ENCODE measurements around the gene OR52W1.
A peak's percentile ranks its signal among the peaks of the same experiment; 100 is the strongest.
"Not testable (repeated sequence)": the region's sequence is repeated elsewhere in the genome, so short reads cannot be mapped to it uniquely, and the experiment has no call there.

OR52W1 gene

DNA sequence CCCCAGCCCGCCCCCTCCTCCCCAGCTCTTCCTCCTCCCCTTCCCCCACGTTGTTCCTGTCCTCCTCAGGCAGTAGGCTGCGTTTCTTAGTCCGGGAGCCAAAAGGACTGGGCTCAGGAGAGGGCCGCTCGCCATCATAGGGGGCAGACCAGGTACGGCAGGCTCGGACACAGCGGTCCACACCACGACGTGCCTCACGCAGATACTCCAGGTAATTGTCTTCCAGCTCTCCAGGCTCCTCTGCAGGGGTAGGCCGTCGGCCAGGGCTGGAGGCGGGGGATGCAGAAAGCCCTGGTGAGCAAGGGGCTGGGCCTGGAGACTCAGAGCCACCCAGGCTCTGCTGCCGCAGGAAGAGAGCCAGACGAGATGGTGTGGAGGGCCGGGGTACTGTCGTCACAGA, 18.7 kb downstream of the OR52W1 start:
- DNase-seq (ENCODE audit: low read depth), result no peak

DNA sequence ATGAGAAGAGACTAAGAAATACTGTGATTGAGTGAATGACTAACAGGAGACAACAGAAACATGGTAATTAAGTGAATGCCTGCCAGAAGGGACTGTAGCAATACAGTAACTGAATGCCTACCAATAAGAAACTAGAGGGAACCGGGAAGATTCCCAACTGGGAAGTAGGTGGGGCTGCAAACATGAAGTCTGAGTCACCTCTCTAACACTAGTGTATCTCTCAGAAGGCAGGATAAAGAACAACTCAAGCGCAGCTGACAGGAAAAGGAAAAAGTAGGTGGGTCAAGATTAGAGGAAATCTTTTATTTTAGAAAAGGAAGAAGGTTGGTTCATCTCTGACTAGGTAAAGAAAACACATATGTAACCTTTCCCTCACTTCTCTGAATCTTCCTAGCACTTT, 20.3 kb downstream of the OR52W1 start:
- DNase-seq (ENCODE audit: low read depth), result no peak

DNA sequence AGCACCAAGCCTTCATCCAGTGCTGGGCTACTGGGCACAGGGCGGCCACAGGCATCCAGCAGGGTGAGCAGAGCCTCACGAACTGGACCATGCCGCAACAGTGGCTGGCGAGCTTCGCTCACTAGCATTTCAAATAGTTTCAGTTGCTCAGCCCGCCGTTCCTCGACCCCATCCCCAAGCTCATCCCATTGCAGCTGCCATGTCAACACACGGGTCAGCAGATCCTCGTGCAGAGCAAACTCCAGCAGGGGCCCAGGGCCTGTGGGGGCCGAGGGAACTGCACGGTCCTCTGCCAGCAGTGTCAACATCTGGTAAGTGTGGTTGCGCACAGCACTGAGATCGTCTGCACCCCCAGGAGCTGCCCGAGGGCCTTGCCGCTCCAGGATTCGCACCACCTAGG, 24.8 kb downstream of the OR52W1 start:
- no peak for DNase-seq (ENCODE audit: low read depth)

DNA sequence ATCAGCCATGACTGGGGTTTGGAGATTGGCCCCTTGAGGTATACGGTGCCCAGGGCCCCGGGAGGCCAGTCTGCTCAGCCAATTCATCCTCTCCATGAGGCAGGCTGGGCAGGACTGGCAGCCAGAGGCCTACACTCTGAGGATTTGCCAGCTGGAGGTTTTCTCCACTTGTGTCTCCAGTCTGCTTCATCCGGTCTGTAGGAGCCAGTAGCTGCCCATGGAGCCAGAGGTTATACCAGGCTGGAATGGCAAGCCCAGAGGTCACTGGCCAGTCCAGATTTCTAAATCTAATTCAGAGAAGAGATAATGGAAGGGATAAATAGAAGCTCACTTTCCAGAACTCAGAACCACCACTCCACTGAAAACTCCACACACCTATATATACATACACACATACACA, 25.4 kb downstream of the OR52W1 start:
- no peak for DNase-seq (ENCODE audit: low read depth)

- no peak for DNase-seq (ENCODE audit: low read depth)
Measured at GRCh38 chr11:6225024-6225423, 26.0 kb downstream of the OR52W1 start.

- no peak for DNase-seq (ENCODE audit: low read depth)
Measured at GRCh38 chr11:6225896-6226295, 26.9 kb downstream of the OR52W1 start.

GRCh38 chr11:6228520-6228919, 29.5 kb downstream of the OR52W1 start:
- no peak for DNase-seq (ENCODE audit: low read depth)

DNA sequence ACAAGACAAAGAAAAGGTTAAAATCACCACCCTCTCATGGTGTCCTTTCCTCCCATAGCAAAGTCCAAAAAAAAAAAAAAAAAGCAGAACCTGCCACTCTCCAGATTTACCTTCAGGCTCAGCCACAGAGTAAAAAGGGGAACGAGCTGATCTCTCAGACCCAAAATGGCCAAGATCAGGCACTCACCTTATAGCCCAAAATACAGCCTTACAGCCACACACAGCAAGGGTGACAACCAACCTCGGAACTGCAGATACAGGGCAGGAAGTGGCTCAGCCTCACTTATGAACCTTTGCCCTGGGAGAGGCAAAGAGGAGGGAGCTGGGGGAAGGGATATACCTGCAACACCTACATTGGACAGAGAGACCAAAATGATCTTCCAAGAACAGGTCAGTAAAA, 30.9 kb downstream of the OR52W1 start:
- DNase-seq (ENCODE audit: low read depth), result no peak

DNA sequence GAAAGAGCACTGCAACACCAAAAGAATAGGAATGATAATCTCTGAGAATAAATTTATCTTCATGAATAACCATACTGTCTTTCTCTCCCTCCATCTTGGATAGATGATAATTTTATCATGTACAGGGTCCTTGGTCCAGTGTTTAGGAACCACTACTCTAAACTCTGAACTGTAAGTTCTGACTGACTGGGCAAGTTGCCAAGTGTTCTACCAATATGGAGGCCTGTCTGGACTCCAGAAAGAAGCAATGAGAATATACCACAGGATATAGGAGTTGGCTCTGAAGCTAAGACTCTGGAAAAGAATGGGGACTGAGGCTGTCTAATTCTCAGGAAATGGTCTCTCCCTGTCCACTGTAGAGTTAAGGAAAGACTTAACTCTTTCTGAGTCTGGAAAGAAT, 33.9 kb downstream of the OR52W1 start:
- DNase-seq (ENCODE audit: low read depth), result no peak

GRCh38 chr11:6233984-6234386, 35.0 kb downstream of the OR52W1 start:
- no peak for DNase-seq (ENCODE audit: low read depth)

- DNase-seq (ENCODE audit: low read depth), result peak; percentile 97
Measured at GRCh38 chr11:6234387-6235107, 35.5 kb downstream of the OR52W1 start, which contains the start of gene FHIP1B. Gene FHIP1B, minus strand, starts transcription at chr11:6234636. Its CDS starts 10,120 bp downstream, at chr11:6224516.

- no peak for DNase-seq (ENCODE audit: low read depth)
Measured at GRCh38 chr11:6237266-6237665, 38.2 kb downstream of the OR52W1 start.

DNA sequence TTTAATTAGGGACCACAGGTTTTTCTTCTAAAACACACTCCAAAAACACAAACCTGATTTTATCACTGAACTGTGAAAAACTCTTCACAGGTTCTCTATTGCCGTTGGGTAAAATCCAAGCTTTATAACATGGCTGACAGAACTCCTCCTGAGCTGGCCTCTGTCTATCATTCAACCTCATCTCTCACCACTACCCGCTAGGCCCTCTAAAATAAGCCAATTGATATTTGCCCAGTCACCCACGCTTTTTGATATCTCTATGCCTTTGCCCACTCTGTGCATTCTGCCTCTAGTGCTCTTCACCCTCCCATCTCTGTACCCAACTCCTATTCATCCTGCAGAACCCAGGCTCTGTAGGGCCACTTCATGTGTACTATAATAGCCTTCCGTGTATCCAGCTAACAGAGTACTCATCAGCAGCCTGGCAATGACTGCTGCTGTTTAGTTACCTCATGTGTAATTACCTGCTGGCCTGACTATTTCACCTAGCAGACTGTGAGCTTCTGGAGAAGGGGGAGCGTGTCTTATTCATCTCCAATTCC, 38.8 kb downstream of the OR52W1 start:
- no peak for DNase-seq (ENCODE audit: low read depth)

DNA sequence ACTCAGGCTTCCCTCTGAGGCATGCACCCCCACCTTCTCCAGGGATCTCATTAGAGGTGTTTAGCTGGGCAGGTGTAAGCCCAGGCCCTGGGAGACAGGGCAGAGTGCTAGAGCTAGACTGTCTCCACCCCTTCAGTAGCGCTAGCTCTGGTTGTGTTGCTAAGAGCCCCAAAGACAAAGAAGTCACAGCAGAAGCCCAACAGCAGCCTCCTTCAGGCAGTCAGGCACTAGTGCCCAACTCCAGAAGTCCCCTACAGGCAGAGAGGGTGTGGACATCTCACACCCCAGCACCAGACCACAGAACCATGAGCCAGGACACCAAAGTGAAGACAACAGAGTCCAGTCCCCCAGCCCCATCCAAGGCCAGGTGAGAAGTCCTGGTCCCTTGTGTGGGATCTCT, 39.9 kb downstream of the OR52W1 start, which contains the start of gene CNGA4:
CNGA4 (plus strand) TSS at position 188 of the 400 bp plus-strand sequence; CDS start at position 306, 118 bp downstream.
- no peak for DNase-seq (ENCODE audit: low read depth)

- no peak for DNase-seq (ENCODE audit: low read depth)
Measured at GRCh38 chr11:6240139-6240538, 41.1 kb downstream of the OR52W1 start.

DNA sequence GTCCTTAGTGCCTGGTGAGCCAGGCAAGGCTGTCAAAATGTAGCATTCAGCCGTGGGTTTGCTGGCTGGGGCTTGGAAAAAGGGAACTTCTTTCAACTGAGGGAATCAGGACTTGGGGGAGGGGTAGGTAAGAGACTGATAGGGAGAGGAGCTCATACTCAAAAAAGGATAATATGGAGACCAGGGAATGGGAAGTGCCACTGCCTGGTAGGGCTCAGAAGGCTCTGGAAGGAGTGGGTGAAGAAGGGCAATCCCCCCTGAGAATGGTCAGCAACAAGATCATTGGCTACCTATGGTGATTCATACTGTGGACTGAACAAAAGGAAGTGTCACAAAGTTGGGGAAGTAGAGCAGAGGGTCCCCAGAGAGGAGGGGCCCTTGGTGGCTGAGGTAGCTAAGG, 41.8 kb downstream of the OR52W1 start:
- DNase-seq (ENCODE audit: low read depth), result no peak

- no peak for DNase-seq (ENCODE audit: low read depth)
Measured at GRCh38 chr11:6241316-6241715, 42.3 kb downstream of the OR52W1 start.

DNA sequence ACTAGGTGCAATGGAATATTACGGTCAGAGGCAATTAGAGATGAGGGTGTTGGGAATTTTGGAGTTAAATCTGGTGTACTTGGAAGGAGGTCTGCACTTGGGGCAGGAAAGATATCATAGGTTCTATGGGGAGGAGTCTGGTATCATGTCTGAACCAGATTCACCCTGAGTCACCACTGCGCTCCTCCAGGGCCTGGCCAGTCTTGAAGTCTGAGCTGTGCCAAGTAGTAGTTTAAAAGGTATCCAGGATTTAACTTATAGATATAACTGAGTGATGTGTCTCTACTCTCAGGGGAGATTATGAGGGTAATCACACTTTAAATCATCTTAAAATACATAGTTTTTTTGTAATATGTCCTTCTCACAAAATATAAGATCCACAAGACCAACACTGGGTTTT, 46.5 kb downstream of the OR52W1 start:
- DNase-seq (ENCODE audit: low read depth), result no peak

GRCh38 chr11:6248248-6248647, 49.2 kb downstream of the OR52W1 start:
- DNase-seq (ENCODE audit: low read depth), result no peak

DNA sequence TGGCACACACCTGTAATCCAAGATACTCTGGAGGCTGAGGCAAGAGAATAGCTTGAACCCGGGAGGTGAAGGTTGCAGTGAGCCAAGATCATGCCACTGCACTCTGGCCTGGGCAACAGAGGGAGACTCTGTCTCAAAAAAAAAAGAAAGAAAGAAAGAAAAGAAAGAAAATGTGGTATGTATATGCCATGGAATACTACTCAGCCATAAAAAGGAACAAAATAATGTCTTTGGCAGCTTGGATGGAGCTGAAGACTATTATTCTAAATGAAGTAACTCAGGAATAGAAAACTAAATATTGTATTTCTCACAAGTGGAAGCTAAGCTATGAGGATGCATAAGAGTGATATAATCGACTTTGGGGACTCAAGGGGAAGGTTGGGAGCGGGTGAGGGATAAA, 49.9 kb downstream of the OR52W1 start:
- DNase-seq (ENCODE audit: low read depth), result not testable (repeated sequence)

Measured in stimulated activated CD8-positive, alpha-beta memory T cell treated with anti-CD3 and anti-CD28 coated beads, Interleukin-7, amount 100 ng/mL, for 24 hours (primary cell).